ENCODE data around the gene WDR64. TPM values are rescaled to one million over a fixed set of nuclear protein-coding genes. Genes with fewer than 3 reads are reported as not detected.

The WDR64 gene
- total RNA-seq, 3 donors from 2014 or later (not counting 1 experiment from before 2014, with no cell fraction given) = not detected

DNA sequence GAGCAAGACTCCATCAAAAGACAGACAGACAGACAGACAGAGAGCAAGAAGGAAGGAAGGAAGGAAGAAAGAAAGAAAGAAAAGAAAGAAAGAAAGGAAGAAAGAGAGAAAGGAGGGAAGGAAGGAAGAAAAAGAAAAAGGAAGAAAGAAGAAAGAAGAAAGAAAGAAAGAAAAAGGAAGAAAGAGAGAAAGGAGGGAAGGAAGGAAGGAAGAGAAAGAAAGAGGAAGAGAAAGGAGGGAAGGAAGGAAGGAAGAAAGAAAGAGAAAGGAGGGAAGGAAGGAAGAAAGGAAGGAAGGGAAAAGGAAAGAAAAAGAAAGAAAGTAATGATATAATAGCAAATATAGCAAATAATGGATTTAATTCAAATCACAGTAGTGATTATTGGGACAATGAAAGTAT, 44.6 kb upstream of the WDR64 start:
- Mint-ChIP-seq H3K27ac (no peak overlapping the region), H3K4me1 (no peaks in the 10 kb centered on the region), H3K4me3 (no peak overlapping the region), H3K36me3 (no peaks in the 10 kb centered on the region), H3K9me3 (no peaks in the 10 kb centered on the region), H3K27me3 (ENCODE audit: low read depth in 2 of 2) (no peaks in the 10 kb centered on the region)
- TF ChIP-seq, protein P1, sequence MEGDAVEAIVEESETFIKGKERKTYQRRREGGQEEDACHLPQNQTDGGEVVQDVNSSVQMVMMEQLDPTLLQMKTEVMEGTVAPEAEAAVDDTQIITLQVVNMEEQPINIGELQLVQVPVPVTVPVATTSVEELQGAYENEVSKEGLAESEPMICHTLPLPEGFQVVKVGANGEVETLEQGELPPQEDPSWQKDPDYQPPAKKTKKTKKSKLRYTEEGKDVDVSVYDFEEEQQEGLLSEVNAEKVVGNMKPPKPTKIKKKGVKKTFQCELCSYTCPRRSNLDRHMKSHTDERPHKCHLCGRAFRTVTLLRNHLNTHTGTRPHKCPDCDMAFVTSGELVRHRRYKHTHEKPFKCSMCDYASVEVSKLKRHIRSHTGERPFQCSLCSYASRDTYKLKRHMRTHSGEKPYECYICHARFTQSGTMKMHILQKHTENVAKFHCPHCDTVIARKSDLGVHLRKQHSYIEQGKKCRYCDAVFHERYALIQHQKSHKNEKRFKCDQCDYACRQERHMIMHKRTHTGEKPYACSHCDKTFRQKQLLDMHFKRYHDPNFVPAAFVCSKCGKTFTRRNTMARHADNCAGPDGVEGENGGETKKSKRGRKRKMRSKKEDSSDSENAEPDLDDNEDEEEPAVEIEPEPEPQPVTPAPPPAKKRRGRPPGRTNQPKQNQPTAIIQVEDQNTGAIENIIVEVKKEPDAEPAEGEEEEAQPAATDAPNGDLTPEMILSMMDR (IDR thresholded peaks at IDR 0.05) = no peak
- intact Hi-C loops (cut with micrococcal nuclease) = no loop called here
- Histone ChIP-seq H3K27me3 (ENCODE audit: control insufficient read depth, insufficient read depth, low read length) (no peaks in the 10 kb centered on the region), H3K27ac (ENCODE audit: low read length) (no peak overlapping the region), H3K9me3 (ENCODE audit: control insufficient read depth, insufficient read depth, low read length) (no peaks in the 10 kb centered on the region), H3K4me3 (ENCODE audit: low read length) (no peak overlapping the region), H3K36me3 (ENCODE audit: control insufficient read depth, insufficient read depth, low read length) (no peaks in the 10 kb centered on the region), H3K4me1 (ENCODE audit: control insufficient read depth, insufficient read depth, low read length) (no peaks in the 10 kb centered on the region)
- ATAC-seq (no peak), DNase-seq (no peak)

DNA sequence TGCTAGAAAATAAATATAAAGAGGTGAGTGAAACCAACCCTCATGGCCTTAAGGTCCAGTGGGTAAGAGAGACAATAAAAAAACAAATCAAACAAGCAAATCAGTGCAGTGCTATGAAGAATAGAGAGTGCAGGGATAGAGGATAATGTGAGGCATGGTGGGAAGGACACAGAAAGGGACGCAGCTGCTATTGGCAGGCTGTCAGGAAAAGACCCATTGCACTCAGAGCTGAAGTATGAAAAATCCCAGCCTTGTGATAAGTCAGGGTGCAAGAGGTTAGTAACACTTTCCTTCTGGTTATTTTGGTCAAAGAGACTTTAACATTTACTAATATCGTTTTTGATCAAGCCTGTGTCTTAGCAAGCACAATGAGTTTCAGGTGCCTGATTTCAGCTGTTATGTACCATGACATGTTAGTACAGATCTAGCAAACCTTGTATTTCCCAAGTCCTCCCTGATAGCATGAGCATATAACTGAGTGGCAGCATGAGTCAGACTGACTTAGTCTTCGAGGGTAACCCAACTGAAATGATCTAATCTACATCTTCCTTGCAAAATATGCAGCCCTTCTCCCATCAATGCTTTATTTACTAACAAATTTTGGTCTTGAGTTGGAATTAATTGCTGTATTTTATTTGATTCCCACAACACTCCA, 43.6 kb upstream of the WDR64 start:
- Mint-ChIP-seq H3K9me3 (no peaks in the 10 kb centered on the region), H3K4me1 (no peaks in the 10 kb centered on the region), H3K27me3 (ENCODE audit: low read depth in 2 of 2) (no peaks in the 10 kb centered on the region), H3K4me3 (no peak overlapping the region), H3K27ac (no peak overlapping the region), H3K36me3 (no peaks in the 10 kb centered on the region)
- H3K36me3 ChIP-seq (ENCODE audit: control insufficient read depth, insufficient read depth, low read length) = no peaks in the 10 kb centered on the region
- TF ChIP-seq, protein P1 (IDR thresholded peaks at IDR 0.05) = no peak
- H3K27me3 ChIP-seq (ENCODE audit: control insufficient read depth, insufficient read depth, low read length) = no peaks in the 10 kb centered on the region
- H3K9me3 ChIP-seq (ENCODE audit: control insufficient read depth, insufficient read depth, low read length) = no peaks in the 10 kb centered on the region
- H3K27ac ChIP-seq (ENCODE audit: low read length) = no peak overlapping the region
- WGBS (ENCODE audit: insufficient coverage) = 67% methylated on average over 3 of the region's 3 CpGs
- intact Hi-C loops (cut with micrococcal nuclease) = no loop called here
- H3K4me1 ChIP-seq (ENCODE audit: control insufficient read depth, insufficient read depth, low read length) = no peaks in the 10 kb centered on the region
- ATAC-seq (no peak), DNase-seq (no peak)
- no peak overlapping the region for H3K4me3 ChIP-seq (ENCODE audit: low read length)

DNA sequence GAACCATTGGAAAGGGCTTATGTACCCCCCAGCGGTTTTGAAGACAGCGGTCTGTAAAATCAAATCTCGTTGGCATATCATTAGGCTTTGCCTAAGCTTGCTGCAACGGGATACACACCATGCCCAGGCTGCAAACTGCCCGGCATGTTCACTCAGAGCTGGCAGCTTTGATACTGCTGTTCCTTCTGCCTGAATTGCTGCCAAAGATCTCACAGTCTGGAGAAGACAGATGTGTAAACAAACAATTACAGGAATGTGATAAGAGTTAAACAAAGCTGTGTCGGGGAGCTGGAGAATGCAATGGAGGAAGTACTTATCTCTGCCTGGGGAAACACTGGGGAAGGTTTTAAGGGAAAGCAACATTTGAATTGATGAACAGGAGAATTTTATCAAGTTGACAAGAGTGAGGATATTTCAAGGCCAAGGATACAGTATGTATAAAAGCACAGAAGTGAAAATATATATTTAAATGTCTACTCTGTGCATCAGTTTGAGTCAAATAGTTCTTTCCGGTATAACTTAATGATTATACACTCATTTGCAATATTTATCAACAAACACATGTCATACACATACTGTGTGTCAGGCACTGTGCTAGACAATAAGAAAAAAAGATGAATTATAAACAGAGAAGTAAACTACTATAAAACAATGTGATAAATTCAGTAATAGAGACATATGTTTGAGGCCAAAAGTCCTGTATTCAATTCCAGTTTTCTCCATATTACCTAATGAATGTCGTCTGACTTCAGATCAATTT, 41.8 kb upstream of the WDR64 start:
- Mint-ChIP-seq H3K36me3 (no peaks in the 10 kb centered on the region), H3K9me3 (no peaks in the 10 kb centered on the region), H3K4me1 (no peaks in the 10 kb centered on the region), H3K27ac (no peak overlapping the region), H3K4me3 (no peak overlapping the region), H3K27me3 (ENCODE audit: low read depth in 2 of 2) (no peaks in the 10 kb centered on the region)
- no peaks in the 10 kb centered on the region for H3K27me3 ChIP-seq (ENCODE audit: control insufficient read depth, insufficient read depth, low read length)
- TF ChIP-seq, protein P1 (IDR thresholded peaks at IDR 0.05) = no peak
- H3K27ac ChIP-seq (ENCODE audit: low read length) = no peak overlapping the region
- intact Hi-C loops (cut with micrococcal nuclease) = loop anchor here (5.0 kb wide), 1 partner anchor 1717 kb away; no protein-coding TSS in a partner anchor
- no peak overlapping the region for H3K4me3 ChIP-seq (ENCODE audit: low read length)
- DNase-seq (no peak), ATAC-seq (no peak)
- H3K9me3 ChIP-seq (ENCODE audit: control insufficient read depth, insufficient read depth, low read length) = no peaks in the 10 kb centered on the region
- no peaks in the 10 kb centered on the region for H3K36me3 ChIP-seq (ENCODE audit: control insufficient read depth, insufficient read depth, low read length)
- WGBS (ENCODE audit: insufficient coverage) = 86% methylated on average over 7 of the region's 8 CpGs
- H3K4me1 ChIP-seq (ENCODE audit: control insufficient read depth, insufficient read depth, low read length) = no peaks in the 10 kb centered on the region

Measured in natural killer cell (primary cell).